SH-SY5Y (cell line): ENCODE data around the gene KDELR3.

Experiments
- GATA2 ChIP-seq: IDR thresholded peaks from 2 replicates; pipeline ENCODE4 v1.6.1; 2011; ENCODE audit warnings: mild to moderate bottlenecking, low read depth, low read length
- GATA3 ChIP-seq: IDR thresholded peaks from 2 replicates; pipeline ENCODE4 v1.6.1; 2011; ENCODE audit warnings: low read depth, mild to moderate bottlenecking, low read length, moderate library complexity

GRCh38 chr22:38431266-38432010 is 36.5 kb upstream of the KDELR3 start:
- TF ChIP-seq GATA2: no peak
- TF ChIP-seq GATA3: no peak
